Measurements from ENCODE around the gene ZNF746.

ZNF746 gene

DNA sequence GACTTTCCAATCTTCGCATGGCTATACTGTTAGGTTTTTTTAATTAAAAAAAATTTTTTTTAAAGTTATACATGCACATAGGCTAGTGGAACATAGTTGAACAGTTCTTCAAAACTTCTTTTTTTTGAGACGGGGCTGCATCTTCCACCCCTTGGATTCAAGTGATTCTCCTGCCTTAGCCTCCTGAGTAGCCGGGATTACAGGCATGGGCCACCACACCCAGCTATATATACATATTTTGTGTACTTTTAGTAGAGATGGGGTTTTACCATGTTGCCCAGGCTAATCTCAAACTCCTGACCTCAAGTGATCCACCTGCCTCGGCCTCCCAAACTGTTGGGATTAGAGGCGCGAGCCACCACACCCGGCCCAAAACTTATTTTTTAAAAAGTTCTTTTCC, 54.1 kb downstream of the ZNF746 start:
- Histone ChIP-seq H3K9me3 (ENCODE audit: control insufficient read depth, insufficient read depth, low read length) (no peaks in the 10 kb centered on the region), H3K4me1 (ENCODE audit: control insufficient read depth, insufficient read depth, low read length) (no peaks in the 10 kb centered on the region), H3K36me3 (ENCODE audit: control insufficient read depth, insufficient read depth, low read length) (peaks cover 10% of the 10 kb centered on the region; the same call in 1 of the 2 replicates)

DNA sequence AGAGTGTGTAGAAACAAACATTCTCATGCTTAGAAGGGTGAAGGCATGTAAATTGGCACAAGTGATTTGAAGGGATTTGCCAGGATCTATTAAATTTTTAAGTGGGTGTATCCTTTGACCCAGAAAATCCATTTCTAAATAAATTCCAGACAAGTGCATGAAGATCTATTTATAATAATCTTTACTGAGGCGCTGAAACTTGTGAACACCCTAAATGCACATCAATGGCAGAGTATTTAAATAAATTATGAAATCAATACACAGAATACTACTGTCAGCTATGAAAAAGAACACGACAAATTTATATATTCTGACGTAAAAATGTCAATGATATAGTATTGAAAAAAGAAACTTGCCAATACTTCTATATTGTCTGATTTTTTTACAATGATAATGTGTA, 54.7 kb downstream of the ZNF746 start:
- no peaks in the 10 kb centered on the region for H3K27me3 ChIP-seq (ENCODE audit: control insufficient read depth, insufficient read depth, low read length)
- no peak overlapping the region for H3K27ac ChIP-seq (ENCODE audit: low read depth, low read length)
- H3K4me1 ChIP-seq (ENCODE audit: control insufficient read depth, insufficient read depth, low read length), result no peaks in the 10 kb centered on the region
- H3K9me3 ChIP-seq (ENCODE audit: control insufficient read depth, insufficient read depth, low read length), result no peaks in the 10 kb centered on the region
- H3K9ac ChIP-seq (ENCODE audit: low read depth, low read length), result no peak overlapping the region
- peaks cover 12% of the 10 kb centered on the region for H3K36me3 ChIP-seq (ENCODE audit: control insufficient read depth, insufficient read depth, low read length)
- no peak overlapping the region for H3K4me3 ChIP-seq (ENCODE audit: low read depth, low read length)

More for the DNA sequence above, 54.1 kb downstream of the ZNF746 start:
- no peak overlapping the region for H3K27ac ChIP-seq (ENCODE audit: low read depth, low read length)
- no peak overlapping the region for H3K9ac ChIP-seq (ENCODE audit: low read depth, low read length)
- no peaks in the 10 kb centered on the region for H3K27me3 ChIP-seq (ENCODE audit: control insufficient read depth, insufficient read depth, low read length)
- H3K4me3 ChIP-seq (ENCODE audit: low read depth, low read length), result no peak overlapping the region

DNA sequence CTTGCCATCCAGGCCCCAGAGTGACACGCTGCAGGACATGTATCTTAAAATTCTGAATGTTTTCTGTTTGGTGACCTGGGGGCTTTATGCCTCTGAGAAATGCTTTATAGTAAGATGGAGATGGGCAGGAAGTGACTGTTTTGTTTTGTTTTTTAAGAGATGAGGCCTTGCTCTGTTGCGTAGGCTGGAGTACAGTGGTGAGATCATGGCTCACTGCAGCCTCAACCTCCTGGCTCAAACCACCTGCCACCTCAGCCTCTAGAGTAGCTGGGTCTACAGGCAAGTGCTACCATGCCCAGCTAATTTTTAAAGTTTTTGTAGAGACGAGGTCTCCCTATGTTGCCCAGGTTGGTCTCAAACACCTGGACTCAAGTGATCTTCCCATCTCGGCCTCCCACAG, 57.4 kb downstream of the ZNF746 start:
- Histone ChIP-seq H3K9me3 (ENCODE audit: control insufficient read depth, insufficient read depth, low read length) (no peaks in the 10 kb centered on the region), H3K4me3 (ENCODE audit: low read depth, low read length) (no peak overlapping the region), H3K27ac (ENCODE audit: low read depth, low read length) (no peak overlapping the region), H3K4me1 (ENCODE audit: control insufficient read depth, insufficient read depth, low read length) (no peaks in the 10 kb centered on the region), H3K9ac (ENCODE audit: low read depth, low read length) (no peak overlapping the region), H3K27me3 (ENCODE audit: control insufficient read depth, insufficient read depth, low read length) (no peaks in the 10 kb centered on the region), H3K36me3 (ENCODE audit: control insufficient read depth, insufficient read depth, low read length) (peaks cover 11% of the 10 kb centered on the region)

DNA sequence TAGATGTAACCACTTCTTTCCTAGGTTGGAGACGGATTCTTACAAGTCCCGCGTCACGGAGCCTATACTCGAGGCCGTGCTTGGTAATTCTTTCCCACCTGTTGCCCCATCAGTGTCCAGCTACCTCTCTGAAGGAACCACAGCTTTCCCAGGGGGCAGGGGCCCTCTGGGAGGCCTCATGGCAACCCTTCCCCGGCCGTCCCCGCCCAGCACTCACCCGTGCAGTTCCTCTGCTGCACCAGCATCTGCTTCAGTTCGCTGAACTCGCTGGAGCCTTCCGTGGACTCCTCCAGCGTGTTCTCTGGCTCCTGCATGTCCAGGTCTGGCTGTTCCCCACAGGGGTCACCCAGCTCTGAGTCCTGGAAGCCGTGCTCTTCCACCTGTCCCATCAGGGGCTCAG, 61.3 kb downstream of the ZNF746 start:
- H3K4me1 ChIP-seq (ENCODE audit: control insufficient read depth, insufficient read depth, low read length), result no peaks in the 10 kb centered on the region
- H3K36me3 ChIP-seq (ENCODE audit: control insufficient read depth, insufficient read depth, low read length), result peaks cover 21% of the 10 kb centered on the region
- no peaks in the 10 kb centered on the region for H3K27me3 ChIP-seq (ENCODE audit: control insufficient read depth, insufficient read depth, low read length)
- H3K9me3 ChIP-seq (ENCODE audit: control insufficient read depth, insufficient read depth, low read length), result no peaks in the 10 kb centered on the region
- no peak overlapping the region for H3K9ac ChIP-seq (ENCODE audit: low read depth, low read length)
- H3K4me3 ChIP-seq (ENCODE audit: low read depth, low read length), result no peak overlapping the region
- H3K27ac ChIP-seq (ENCODE audit: low read depth, low read length), result no peak overlapping the region

DNA sequence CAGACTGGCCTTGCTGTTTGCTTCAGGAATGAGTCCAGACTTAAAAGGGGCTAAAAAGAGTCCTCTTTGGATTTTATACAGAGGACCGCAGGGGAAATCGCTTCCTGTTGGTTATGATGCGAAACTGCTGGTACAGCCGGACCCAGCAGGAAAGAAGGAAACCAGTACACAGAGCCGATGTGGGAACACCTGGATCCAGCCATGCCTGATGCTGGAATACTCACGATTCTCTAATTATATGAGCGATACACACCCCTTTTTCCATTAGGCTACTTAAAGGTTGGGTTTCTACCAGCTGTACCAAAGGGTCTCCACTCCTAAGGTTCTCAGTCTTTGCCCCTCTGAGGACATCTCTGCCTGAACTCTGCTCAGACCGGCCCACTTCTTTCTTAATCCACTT, 64.5 kb downstream of the ZNF746 start:
- no peak overlapping the region for H3K9ac ChIP-seq (ENCODE audit: low read depth, low read length)
- no peak overlapping the region for H3K27ac ChIP-seq (ENCODE audit: low read depth, low read length)
- no peak overlapping the region for H3K4me3 ChIP-seq (ENCODE audit: low read depth, low read length)
- peaks cover 18% of the 10 kb centered on the region; the same call in 1 of the 2 replicates for H3K36me3 ChIP-seq (ENCODE audit: control insufficient read depth, insufficient read depth, low read length)
- H3K9me3 ChIP-seq (ENCODE audit: control insufficient read depth, insufficient read depth, low read length), result no peaks in the 10 kb centered on the region
- H3K4me1 ChIP-seq (ENCODE audit: control insufficient read depth, insufficient read depth, low read length), result no peaks in the 10 kb centered on the region
- H3K27me3 ChIP-seq (ENCODE audit: control insufficient read depth, insufficient read depth, low read length), result no peaks in the 10 kb centered on the region

DNA sequence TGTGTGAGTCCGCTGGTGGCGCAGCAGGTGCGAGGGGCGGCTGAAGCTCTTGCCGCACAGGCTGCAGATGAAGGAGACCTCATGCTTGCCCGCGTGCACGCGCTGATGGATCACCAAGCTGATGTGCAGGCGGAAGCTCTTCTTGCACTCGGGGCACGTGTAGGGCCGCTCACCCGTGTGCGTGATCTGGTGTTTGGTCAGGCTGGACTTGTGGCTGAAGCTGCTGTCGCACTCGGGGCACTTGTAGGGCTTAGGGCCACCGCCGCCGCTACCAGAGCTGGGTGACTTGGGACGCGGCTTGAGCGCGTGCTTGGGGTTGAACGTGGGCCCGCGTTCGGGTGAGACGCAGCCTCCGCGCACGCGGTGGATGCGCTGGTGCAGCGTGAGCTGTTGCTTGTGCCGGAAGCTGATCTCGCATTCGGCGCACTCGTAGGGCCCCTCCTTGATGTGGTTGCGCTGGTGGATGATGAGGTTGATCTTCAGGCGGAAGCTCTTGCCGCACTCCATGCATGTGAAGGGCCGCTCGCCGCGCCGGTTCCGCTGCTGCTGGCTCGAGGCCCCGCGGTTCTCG, 65.4 kb downstream of the ZNF746 start:
- peaks cover 18% of the 10 kb centered on the region; the same call in 1 of the 2 replicates for H3K36me3 ChIP-seq (ENCODE audit: control insufficient read depth, insufficient read depth, low read length)
- no peak overlapping the region for H3K9ac ChIP-seq (ENCODE audit: low read depth, low read length)
- H3K27ac ChIP-seq (ENCODE audit: low read depth, low read length), result no peak overlapping the region
- no peaks in the 10 kb centered on the region for H3K4me1 ChIP-seq (ENCODE audit: control insufficient read depth, insufficient read depth, low read length)
- H3K27me3 ChIP-seq (ENCODE audit: control insufficient read depth, insufficient read depth, low read length), result no peaks in the 10 kb centered on the region
- H3K9me3 ChIP-seq (ENCODE audit: control insufficient read depth, insufficient read depth, low read length), result no peaks in the 10 kb centered on the region
- H3K4me3 ChIP-seq (ENCODE audit: low read depth, low read length), result no peak overlapping the region

DNA sequence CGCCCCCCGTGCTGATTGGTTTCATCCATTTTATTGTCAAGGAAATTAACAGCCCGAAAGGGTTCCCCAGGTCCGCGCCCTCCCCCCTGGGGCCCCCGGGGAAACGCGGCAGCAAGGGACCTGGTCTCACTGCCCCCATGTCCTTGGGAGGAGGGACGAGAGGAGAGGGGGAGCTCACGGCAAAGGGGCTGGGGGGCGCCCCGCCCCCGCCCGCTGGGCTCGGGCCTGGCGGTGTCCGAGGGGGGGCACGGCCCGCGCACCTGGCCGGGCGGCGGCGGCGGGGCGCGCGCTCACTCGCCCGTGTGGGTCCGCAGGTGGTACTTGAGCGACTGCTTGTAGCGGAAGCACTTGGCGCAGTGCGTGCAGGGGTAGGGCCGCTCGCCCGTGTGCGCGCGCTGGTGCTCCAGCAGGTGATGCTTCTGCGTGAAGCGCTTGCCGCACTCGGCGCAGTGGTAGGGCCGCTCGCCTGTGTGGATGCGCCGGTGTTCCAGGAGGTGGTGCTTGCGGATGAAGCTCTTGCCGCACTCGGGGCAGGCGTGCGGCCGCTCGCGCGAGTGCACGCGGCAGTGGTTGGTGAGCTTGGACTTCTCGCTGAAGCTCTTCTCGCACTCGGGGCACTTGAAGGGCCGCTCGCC, 66.0 kb downstream of the ZNF746 start:
- Histone ChIP-seq H3K36me3 (ENCODE audit: control insufficient read depth, insufficient read depth, low read length) (peaks cover 16% of the 10 kb centered on the region; the same call in 1 of the 2 replicates), H3K4me3 (ENCODE audit: low read depth, low read length) (no peak overlapping the region), H3K27me3 (ENCODE audit: control insufficient read depth, insufficient read depth, low read length) (no peaks in the 10 kb centered on the region), H3K4me1 (ENCODE audit: control insufficient read depth, insufficient read depth, low read length) (no peaks in the 10 kb centered on the region), H3K9me3 (ENCODE audit: control insufficient read depth, insufficient read depth, low read length) (no peaks in the 10 kb centered on the region), H3K27ac (ENCODE audit: low read depth, low read length) (no peak overlapping the region), H3K9ac (ENCODE audit: low read depth, low read length) (no peak overlapping the region)

DNA sequence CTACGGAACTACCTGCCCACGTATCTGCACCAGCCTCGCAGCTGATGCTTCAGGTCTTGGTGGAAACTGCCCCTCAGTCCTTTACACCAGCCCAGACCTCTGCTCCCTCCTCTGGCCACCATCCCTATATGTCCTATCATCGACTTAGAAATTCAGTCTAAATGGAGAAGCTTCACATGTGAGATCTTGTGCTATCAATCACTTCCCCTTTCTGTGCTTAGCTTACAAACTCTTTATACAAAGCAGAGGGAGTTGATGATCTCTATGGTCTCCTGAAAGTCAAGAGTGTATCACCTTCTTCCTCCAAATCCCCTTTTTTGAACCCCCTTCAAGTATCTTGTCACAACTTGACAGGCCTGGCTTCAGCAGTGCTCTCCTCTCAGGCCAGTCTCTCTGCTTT, 67.4 kb downstream of the ZNF746 start:
- H3K27ac ChIP-seq (ENCODE audit: low read depth, low read length), result no peak overlapping the region
- H3K9me3 ChIP-seq (ENCODE audit: control insufficient read depth, insufficient read depth, low read length), result no peaks in the 10 kb centered on the region
- H3K27me3 ChIP-seq (ENCODE audit: control insufficient read depth, insufficient read depth, low read length), result no peaks in the 10 kb centered on the region
- no peak overlapping the region for H3K4me3 ChIP-seq (ENCODE audit: low read depth, low read length)
- H3K4me1 ChIP-seq (ENCODE audit: control insufficient read depth, insufficient read depth, low read length), result no peaks in the 10 kb centered on the region
- no peak overlapping the region for H3K9ac ChIP-seq (ENCODE audit: low read depth, low read length)
- peaks cover 10% of the 10 kb centered on the region; the same call in 1 of the 2 replicates for H3K36me3 ChIP-seq (ENCODE audit: control insufficient read depth, insufficient read depth, low read length)

DNA sequence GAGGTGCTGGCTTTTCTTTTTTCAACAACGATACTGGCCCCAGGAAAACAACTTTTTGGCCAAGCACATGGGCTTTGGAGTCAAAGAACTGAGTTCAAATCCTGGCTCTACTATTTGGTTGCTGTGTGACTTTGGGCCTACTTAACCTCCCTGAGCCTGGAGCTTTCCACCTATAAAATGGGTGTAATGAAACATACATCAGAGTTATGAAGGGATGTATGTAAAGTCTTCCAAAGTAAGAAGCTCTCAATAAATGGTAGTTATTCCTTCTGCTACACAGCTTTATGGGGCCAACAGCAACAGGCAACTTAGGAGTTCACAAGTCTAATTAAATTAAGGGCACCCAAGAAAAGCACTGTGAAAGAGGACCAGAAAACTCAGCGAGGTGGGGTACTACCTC, 69.7 kb downstream of the ZNF746 start:
- Histone ChIP-seq H3K9me3 (ENCODE audit: control insufficient read depth, insufficient read depth, low read length) (no peaks in the 10 kb centered on the region), H3K27me3 (ENCODE audit: control insufficient read depth, insufficient read depth, low read length) (no peaks in the 10 kb centered on the region), H3K27ac (ENCODE audit: low read depth, low read length) (no peak overlapping the region), H3K36me3 (ENCODE audit: control insufficient read depth, insufficient read depth, low read length) (peaks cover 10% of the 10 kb centered on the region; the same call in 1 of the 2 replicates), H3K9ac (ENCODE audit: low read depth, low read length) (no peak overlapping the region), H3K4me3 (ENCODE audit: low read depth, low read length) (no peak overlapping the region), H3K4me1 (ENCODE audit: control insufficient read depth, insufficient read depth, low read length) (no peaks in the 10 kb centered on the region)

DNA sequence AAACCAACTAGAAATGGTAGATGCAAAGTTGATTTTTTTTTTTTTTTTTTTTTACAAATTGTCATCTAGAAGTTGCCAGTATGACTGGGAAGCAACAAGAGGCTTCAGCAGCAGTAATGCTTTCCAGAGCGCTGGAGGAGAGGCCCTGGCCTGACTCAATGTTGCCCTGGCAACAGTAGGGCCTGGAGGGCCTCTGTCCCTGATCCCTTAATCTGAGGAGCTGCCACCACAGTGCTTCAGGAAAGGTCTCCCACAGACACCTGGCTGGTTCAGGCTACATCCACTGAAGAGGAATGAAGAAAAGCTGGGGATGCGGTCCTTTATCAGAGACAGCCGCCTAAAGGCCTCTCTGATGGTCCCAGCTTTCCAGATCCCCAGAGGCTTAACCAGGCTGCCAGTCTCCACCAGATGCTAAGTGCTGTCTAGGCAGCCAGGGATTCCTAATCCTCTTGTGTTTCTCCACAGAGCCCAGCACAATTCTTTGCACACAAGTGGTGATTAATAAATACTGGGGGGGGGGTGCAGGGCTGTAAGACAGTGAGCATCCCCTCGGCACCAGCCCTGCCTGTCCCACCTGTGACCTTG, 70.4 kb downstream of the ZNF746 start:
- Histone ChIP-seq H3K9ac (ENCODE audit: low read depth, low read length) (no peak overlapping the region), H3K27ac (ENCODE audit: low read depth, low read length) (no peak overlapping the region), H3K9me3 (ENCODE audit: control insufficient read depth, insufficient read depth, low read length) (no peaks in the 10 kb centered on the region), H3K4me1 (ENCODE audit: control insufficient read depth, insufficient read depth, low read length) (no peaks in the 10 kb centered on the region), H3K4me3 (ENCODE audit: low read depth, low read length) (no peak overlapping the region), H3K36me3 (ENCODE audit: control insufficient read depth, insufficient read depth, low read length) (peaks cover 5% of the 10 kb centered on the region; the same call in 1 of the 2 replicates), H3K27me3 (ENCODE audit: control insufficient read depth, insufficient read depth, low read length) (no peaks in the 10 kb centered on the region)

DNA sequence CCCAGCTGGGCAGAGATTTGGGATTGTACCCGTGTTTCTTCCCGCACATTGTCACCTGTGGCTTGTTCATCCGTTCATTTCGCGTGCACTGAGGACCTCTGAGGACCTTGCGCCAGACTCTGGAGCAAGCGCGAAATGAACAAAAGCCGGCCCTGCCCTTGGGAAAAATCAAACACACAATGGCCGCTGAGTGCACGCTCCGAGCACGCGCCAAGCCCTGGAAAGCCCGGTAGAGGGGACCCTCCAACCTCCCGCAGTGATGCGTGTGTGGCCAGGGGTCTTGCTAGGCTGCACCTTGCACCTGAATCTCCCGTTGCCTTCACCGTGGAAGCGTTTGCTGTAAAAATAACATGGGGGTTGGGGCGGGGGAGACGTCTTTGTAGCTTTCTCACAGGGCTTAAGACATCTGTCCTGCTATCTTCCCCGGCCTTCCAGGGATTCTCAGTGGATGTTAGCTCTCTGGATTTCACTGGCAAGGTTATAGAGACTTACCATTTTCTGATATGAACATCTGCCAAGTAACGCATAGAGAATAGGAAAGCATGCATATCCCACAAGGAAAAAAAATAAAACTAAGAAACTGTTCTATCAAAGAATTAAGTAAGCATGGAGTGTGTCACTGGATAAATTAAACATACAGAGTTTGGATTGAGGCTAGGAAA, 74.0 kb downstream of the ZNF746 start:
- no peaks in the 10 kb centered on the region for H3K36me3 ChIP-seq (ENCODE audit: control insufficient read depth, insufficient read depth, low read length)
- H3K27ac ChIP-seq (ENCODE audit: low read depth, low read length), result no peak overlapping the region
- no peak overlapping the region for H3K4me3 ChIP-seq (ENCODE audit: low read depth, low read length)
- H3K9ac ChIP-seq (ENCODE audit: low read depth, low read length), result no peak overlapping the region
- H3K27me3 ChIP-seq (ENCODE audit: control insufficient read depth, insufficient read depth, low read length), result no peaks in the 10 kb centered on the region
- H3K4me1 ChIP-seq (ENCODE audit: control insufficient read depth, insufficient read depth, low read length), result no peaks in the 10 kb centered on the region
- no peaks in the 10 kb centered on the region for H3K9me3 ChIP-seq (ENCODE audit: control insufficient read depth, insufficient read depth, low read length)

Data from HUES48 (cell line).